ENCODE results near the gene CSMD2.

Gene CSMD2

DNA sequence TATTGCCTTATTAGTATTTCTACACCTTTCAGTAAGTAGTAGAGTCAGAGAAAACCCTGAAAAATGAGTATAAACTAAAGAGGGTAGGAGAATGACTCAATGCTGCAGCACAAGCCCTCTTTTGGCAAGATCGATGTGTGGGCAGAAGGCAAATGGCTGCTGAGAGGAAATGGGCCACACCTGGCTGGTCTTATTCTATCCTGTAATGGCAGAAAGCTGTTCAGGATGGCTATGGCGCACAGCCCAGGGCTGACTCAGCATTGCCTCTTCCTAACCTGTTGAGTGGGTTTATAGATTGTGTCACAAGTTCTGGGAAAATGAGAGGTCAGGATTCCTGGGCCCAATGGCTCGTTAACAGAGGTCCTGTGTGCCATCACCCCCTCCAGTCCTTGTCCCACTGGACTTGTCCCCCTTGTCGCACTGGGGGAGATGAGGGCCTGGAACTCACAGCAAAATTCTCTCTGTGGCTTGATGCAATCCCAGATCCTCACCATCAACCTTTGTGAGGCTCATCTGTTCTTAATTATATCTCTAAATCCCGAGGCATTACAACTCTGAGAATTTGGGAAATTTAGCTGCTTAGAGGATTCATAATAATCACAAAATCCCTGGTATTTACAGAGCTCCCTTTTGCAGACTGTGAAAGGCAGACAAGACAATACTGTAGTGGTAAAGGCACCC is 287.9 kb downstream of the CSMD2 start:
- H3K4me3 ChIP-seq (ENCODE audit: low read depth, low read length), result no peak overlapping the region
- TF ChIP-seq, protein P1, sequence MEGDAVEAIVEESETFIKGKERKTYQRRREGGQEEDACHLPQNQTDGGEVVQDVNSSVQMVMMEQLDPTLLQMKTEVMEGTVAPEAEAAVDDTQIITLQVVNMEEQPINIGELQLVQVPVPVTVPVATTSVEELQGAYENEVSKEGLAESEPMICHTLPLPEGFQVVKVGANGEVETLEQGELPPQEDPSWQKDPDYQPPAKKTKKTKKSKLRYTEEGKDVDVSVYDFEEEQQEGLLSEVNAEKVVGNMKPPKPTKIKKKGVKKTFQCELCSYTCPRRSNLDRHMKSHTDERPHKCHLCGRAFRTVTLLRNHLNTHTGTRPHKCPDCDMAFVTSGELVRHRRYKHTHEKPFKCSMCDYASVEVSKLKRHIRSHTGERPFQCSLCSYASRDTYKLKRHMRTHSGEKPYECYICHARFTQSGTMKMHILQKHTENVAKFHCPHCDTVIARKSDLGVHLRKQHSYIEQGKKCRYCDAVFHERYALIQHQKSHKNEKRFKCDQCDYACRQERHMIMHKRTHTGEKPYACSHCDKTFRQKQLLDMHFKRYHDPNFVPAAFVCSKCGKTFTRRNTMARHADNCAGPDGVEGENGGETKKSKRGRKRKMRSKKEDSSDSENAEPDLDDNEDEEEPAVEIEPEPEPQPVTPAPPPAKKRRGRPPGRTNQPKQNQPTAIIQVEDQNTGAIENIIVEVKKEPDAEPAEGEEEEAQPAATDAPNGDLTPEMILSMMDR (IDR thresholded peaks at IDR 0.05; ENCODE audit: borderline replicate concordance, insufficient read depth, low read depth, low read length), result no peak

DNA sequence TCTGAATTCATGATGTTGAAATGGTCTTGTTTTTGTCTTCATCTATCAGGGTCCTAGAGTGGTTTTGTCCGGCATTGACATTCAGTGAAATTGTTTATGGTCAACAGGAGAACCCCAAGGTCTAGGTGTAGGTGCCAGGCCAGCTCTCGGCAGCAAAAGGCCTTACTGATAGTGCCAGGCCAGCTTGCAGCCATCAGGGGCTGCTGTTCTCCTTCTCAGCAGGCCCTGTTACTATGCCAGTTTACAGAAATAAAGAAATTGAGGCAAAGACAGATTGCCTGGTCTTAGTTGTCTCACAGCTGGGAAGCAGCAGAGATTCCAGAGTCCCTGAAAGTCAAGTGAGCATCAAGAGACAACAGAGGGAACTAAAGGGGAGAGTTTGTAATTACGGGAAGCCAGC is 289.2 kb downstream of the CSMD2 start:
- TF ChIP-seq, protein P1 (IDR thresholded peaks at IDR 0.05; ENCODE audit: borderline replicate concordance, insufficient read depth, low read depth, low read length), result no peak
- no peak overlapping the region for H3K4me3 ChIP-seq (ENCODE audit: low read depth, low read length)

DNA sequence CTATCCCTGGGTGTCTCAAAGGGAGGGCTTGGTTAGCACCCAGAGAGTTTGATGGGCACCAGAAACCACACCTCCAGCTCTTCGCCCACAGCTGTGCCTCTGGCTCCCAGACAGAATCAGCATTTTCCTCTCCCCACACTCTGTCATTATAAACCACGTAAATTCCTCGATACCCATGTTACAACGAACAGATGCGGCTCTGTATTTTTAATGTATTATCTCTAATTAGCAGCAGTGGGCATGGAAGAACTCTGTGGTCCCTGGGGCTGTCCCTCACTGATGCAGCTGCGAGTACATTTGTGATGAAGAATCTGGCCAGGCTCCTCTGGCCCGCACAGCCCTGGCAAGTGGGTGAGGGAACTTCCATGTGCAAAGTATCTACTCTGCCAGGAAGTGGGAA is 290.4 kb downstream of the CSMD2 start:
- TF ChIP-seq, protein P1 (IDR thresholded peaks at IDR 0.05; ENCODE audit: borderline replicate concordance, insufficient read depth, low read depth, low read length), result no peak
- H3K4me3 ChIP-seq (ENCODE audit: low read depth, low read length), result no peak overlapping the region

- TF ChIP-seq, protein P1 (IDR thresholded peaks at IDR 0.05; ENCODE audit: borderline replicate concordance, insufficient read depth, low read depth, low read length), result no peak
- no peak overlapping the region for H3K4me3 ChIP-seq (ENCODE audit: low read depth, low read length)
These were observed 292.3 kb downstream of the CSMD2 start for GRCh38 chr1:33872683-33873082.

- H3K4me3 ChIP-seq (ENCODE audit: low read depth, low read length), result no peak overlapping the region
- TF ChIP-seq, protein P1 (IDR thresholded peaks at IDR 0.05; ENCODE audit: borderline replicate concordance, insufficient read depth, low read depth, low read length), result no peak
These were observed 292.8 kb downstream of the CSMD2 start for GRCh38 chr1:33872275-33872674.

- no peak overlapping the region for H3K4me3 ChIP-seq (ENCODE audit: low read depth, low read length)
- TF ChIP-seq, protein P1 (IDR thresholded peaks at IDR 0.05; ENCODE audit: borderline replicate concordance, insufficient read depth, low read depth, low read length), result no peak
These were observed 297.3 kb downstream of the CSMD2 start for GRCh38 chr1:33867684-33868083.

DNA sequence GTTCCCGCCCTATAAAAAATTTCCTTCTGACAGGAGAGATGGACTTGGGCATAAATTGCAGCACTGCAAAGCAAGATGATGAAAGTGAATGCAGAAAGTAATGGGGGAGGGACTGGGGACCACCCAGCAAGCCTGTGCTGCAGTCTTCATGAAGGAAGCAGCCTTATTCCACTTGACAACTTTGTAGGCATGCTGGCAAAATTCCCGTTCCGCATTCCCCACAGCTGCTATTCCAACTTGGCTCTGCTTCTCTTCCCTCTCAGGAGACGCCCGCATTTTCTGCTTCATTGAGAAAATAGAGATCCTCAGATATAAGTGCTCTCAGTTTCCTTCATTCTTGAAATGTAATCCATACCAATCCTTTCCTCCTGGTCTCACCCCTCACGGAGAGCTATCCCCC is 298.7 kb downstream of the CSMD2 start:
- TF ChIP-seq, protein P1 (IDR thresholded peaks at IDR 0.05; ENCODE audit: borderline replicate concordance, insufficient read depth, low read depth, low read length), result no peak
- no peak overlapping the region for H3K4me3 ChIP-seq (ENCODE audit: low read depth, low read length)

Measured in GM12875 (cell line).